HepG2 (cell line): ENCODE results near the gene QKI. TPM values are rescaled to one million over a fixed set of nuclear protein-coding genes. Genes with fewer than 3 reads are reported as not detected.

Experiments
- PHF20 ChIP-seq: sonication (generic); formaldehyde crosslinking; IDR thresholded peaks from 2 replicates; pipeline ENCODE4 v1.5.0; 2020; ENCODE audit warnings: mild to moderate bottlenecking, missing genetic modification reagents
- ZNF747 ChIP-seq: sonication (generic); formaldehyde crosslinking; IDR thresholded peaks from 2 replicates; pipeline ENCODE4 v1.8.1; 2023; ENCODE audit warnings: missing genetic modification reagents, mild to moderate bottlenecking, borderline replicate concordance
- polyA plus RNA-seq, 8 experiments: library from polyadenylated mRNA; depleted of rRNA in 3 of 8; stranded (reverse) in 7 of 8; unstranded in 1 of 8; fragments of >200 nt; fragmentation: Illumina TruSeq in 4 of 8; extraction: Trizol in 4 of 8; gene quantifications; 2 replicates each; pipeline versions ENCODE4 v1.2.1 to v1.2.3, GENCODE V29; 2011 to 2016; ENCODE audit warnings: low read depth in 4 of 8, missing spikeins in 1 of 8, mixed read lengths in 1 of 8; ENCODE audit not compliant: insufficient read depth in 1 of 8
- total RNA-seq, 5 experiments: library from RNA; depleted of rRNA; stranded (reverse); fragments of >200 nt; fragmentation: Illumina TruSeq; extraction: Trizol; gene quantifications; 2 replicates each; pipeline ENCODE4 v1.2.3, GENCODE V29; 2016; ENCODE audit warnings: low read depth in 1 of 5

Gene QKI
- total and polyA plus RNA-seq, 2 of the 13 experiments (the other 11 are each of a cell fraction or from before 2014, with no cell fraction given): 136 to 137 TPM

DNA sequence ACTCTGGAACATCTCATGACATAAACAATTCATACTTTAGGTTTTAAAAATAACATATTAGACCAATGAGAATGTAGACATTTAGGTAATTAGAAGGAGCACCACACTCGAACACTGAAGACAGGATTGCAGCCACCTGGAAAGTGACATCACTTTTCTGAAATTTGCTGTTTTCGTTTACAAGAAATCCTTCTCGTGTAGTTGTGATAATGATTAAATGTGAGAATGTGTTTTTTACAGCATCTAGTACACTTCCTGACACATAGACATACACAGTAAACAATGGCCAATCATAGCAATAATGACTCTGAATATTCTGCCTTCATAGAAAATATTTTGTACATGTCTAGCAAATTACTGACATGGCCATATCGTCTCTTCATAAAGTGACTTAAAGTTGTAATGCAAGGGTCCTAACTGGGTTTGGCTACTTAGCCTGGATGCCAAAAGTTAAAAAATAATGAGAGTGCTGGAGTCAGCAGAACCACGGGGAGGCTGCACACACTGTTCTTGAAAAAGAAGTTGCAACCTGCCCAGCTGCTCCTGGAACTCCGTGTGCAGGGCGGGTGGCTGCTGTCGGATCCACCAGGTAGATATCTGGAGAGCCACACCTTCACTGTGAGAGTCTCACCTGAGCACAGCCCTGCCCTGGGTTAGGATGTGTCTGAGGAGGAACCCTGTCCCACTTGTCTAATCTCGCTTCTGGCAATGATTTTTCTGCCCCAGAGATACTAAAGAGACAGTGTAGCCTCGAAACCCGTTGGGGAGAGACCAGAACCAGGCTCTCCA is 212.9 kb downstream of the QKI start (continued):
- no peak for TF ChIP-seq PHF20 (CRISPR knock-in tag)
- TF ChIP-seq ZNF747 (CRISPR knock-in tag): no peak
